ENCODE measurements around the gene EPS15. TPM values are rescaled to one million over a fixed set of nuclear protein-coding genes. Genes with fewer than 3 reads are reported as not detected.
"Not testable (repeated sequence)": the region's sequence is repeated elsewhere in the genome, so short reads cannot be mapped to it uniquely, and the experiment has no call there.

The EPS15 gene
- total and polyA plus RNA-seq, 2 donors from 2014 or later: 17.5 to 91.3 TPM

DNA sequence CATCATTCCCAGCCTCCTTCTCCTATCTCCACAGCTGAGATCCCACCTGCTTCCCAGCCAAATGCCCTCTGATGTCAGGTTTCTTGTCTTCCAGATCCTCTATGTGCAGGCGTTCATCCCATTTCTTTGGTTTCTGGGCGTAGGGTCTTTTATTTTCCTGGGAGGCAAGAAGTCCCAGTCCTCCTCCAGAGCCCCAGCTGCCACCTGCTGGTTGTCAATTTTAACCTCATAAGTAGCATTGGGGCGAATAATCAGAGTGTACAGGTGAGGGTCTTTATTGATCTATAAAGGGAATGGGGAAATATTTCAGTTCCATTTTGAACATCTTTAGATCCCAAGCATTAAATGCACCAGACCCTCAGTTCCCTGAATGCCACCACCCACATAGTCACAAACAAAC, 47.2 kb upstream of the EPS15 start:
- no peaks in the 10 kb centered on the region for H3K36me3 ChIP-seq (ENCODE audit: control insufficient read depth in 2 of 3, insufficient read depth in 3 of 3, low read length in 3 of 3)
- no peaks in the 10 kb centered on the region for H3K27me3 ChIP-seq (ENCODE audit: control insufficient read depth, insufficient read depth, low read length)
- no peak for FAIRE-seq
- H3K9me3 ChIP-seq (ENCODE audit: control insufficient read depth in 2 of 3, insufficient read depth in 1 of 3, low read length in 3 of 3): no peaks in the 10 kb centered on the region
- H3K27ac ChIP-seq (ENCODE audit: low read depth in 2 of 2, low read length in 2 of 2): no peak overlapping the region
- peaks cover 0 to 7% (median 0%) of the 10 kb centered on the region in 3 donors for H3K4me1 ChIP-seq (ENCODE audit: control insufficient read depth in 2 of 3, insufficient read depth in 2 of 3, low read depth in 1 of 3, low read length in 3 of 3)
- H3K9ac ChIP-seq (ENCODE audit: low read length in 3 of 3): no peak overlapping the region
- TF ChIP-seq, protein P1, sequence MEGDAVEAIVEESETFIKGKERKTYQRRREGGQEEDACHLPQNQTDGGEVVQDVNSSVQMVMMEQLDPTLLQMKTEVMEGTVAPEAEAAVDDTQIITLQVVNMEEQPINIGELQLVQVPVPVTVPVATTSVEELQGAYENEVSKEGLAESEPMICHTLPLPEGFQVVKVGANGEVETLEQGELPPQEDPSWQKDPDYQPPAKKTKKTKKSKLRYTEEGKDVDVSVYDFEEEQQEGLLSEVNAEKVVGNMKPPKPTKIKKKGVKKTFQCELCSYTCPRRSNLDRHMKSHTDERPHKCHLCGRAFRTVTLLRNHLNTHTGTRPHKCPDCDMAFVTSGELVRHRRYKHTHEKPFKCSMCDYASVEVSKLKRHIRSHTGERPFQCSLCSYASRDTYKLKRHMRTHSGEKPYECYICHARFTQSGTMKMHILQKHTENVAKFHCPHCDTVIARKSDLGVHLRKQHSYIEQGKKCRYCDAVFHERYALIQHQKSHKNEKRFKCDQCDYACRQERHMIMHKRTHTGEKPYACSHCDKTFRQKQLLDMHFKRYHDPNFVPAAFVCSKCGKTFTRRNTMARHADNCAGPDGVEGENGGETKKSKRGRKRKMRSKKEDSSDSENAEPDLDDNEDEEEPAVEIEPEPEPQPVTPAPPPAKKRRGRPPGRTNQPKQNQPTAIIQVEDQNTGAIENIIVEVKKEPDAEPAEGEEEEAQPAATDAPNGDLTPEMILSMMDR (IDR thresholded peaks at IDR 0.05; ENCODE audit: borderline replicate concordance, extremely low read depth, insufficient read depth): no peak
- no peak for DNase-seq
- H3K4me3 ChIP-seq (ENCODE audit: low read length in 3 of 3): no peak overlapping the region
- intact Hi-C loops (cut with DNase I): no loop called here

DNA sequence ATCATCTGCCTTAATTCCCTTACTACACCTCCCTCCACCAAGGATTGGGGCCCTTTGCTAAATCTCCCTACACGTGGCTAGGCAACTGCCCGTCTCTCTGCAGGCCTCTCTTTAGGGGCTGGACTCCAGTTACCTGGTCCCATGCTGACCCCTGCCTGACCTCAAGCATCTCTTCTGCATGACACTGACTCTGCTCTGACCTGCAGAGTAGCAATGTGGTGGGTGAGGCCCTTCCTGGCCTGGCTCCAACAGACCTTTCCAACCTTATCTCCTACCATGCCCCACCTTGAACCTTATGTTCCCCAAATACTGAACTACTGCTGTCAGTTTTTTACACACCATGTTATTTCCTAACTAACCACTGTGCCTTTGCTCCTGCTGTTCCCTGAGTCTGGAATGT, 45.9 kb upstream of the EPS15 start:
- no peaks in the 10 kb centered on the region for H3K9me3 ChIP-seq (ENCODE audit: control insufficient read depth in 2 of 3, insufficient read depth in 1 of 3, low read length in 3 of 3)
- H3K9ac ChIP-seq (ENCODE audit: low read length in 3 of 3): no peak overlapping the region
- intact Hi-C loops (cut with DNase I): no loop called here
- DNase-seq (no peak), FAIRE-seq (no peak)
- H3K36me3 ChIP-seq (ENCODE audit: control insufficient read depth in 2 of 3, insufficient read depth in 3 of 3, low read length in 3 of 3): no peaks in the 10 kb centered on the region
- TF ChIP-seq, protein P1 (IDR thresholded peaks at IDR 0.05; ENCODE audit: borderline replicate concordance, extremely low read depth, insufficient read depth): no peak
- H3K4me1 ChIP-seq (ENCODE audit: control insufficient read depth in 2 of 3, insufficient read depth in 2 of 3, low read depth in 1 of 3, low read length in 3 of 3): peaks cover 0 to 7% (median 0%) of the 10 kb centered on the region in 3 donors
- H3K27me3 ChIP-seq (ENCODE audit: control insufficient read depth, insufficient read depth, low read length): no peaks in the 10 kb centered on the region
- no peak overlapping the region for H3K4me3 ChIP-seq (ENCODE audit: low read length in 3 of 3)
- no peak overlapping the region for H3K27ac ChIP-seq (ENCODE audit: low read depth in 2 of 2, low read length in 2 of 2)

DNA sequence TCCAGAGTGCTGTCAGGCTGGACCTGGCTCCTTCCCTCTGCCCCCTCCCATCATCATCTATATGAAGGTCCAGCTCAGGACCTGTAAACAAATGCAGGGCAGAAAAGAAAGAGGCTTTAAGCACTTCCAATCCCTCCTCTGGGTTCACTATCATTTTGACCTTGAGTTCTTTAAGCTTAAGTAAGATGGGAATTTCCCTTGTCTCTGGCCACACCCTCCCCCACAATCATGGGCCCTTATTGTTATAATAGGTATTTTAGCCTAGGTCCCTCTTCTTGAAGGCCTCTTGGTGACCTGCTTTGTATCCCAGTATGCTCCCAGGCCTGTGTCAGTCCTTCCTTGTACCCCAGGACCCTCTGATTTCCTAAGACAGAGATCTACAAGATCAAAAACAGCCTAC, 45.1 kb upstream of the EPS15 start:
- Histone ChIP-seq H3K9ac (ENCODE audit: low read length in 3 of 3) (no peak overlapping the region), H3K27ac (ENCODE audit: low read depth in 2 of 2, low read length in 2 of 2) (no peak overlapping the region), H3K4me3 (ENCODE audit: low read length in 3 of 3) (no peak overlapping the region), H3K9me3 (ENCODE audit: control insufficient read depth in 2 of 3, insufficient read depth in 1 of 3, low read length in 3 of 3) (no peaks in the 10 kb centered on the region), H3K4me1 (ENCODE audit: control insufficient read depth in 2 of 3, insufficient read depth in 2 of 3, low read depth in 1 of 3, low read length in 3 of 3) (peaks cover 0 to 4% (median 0%) of the 10 kb centered on the region in 3 donors), H3K27me3 (ENCODE audit: control insufficient read depth, insufficient read depth, low read length) (no peaks in the 10 kb centered on the region), H3K36me3 (ENCODE audit: control insufficient read depth in 2 of 3, insufficient read depth in 3 of 3, low read length in 3 of 3) (no peaks in the 10 kb centered on the region)
- DNase-seq (no peak), FAIRE-seq (no peak)
- TF ChIP-seq, protein P1 (IDR thresholded peaks at IDR 0.05; ENCODE audit: borderline replicate concordance, extremely low read depth, insufficient read depth): no peak
- intact Hi-C loops (cut with DNase I): no loop called here

DNA sequence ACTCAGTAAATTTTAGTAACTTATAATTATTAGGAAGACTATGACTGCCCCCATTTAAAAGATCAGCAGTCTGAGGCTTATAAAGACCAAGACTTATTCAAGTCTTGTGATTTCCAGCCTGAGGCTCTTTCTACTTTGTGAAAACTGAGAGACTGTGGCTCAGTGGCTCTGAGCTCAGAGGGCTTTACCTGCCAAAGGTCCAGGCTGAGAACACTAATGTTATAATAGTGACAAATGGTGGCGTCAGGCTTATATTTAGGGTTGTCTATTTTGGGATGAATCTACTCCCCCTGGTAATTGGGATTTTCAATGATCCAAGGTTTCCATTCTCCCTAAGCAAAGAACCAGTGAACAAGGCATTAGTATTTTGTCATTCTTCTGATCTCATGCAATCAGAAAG, 42.6 kb upstream of the EPS15 start:
- intact Hi-C loops (cut with DNase I): no loop called here
- no peaks in the 10 kb centered on the region for H3K36me3 ChIP-seq (ENCODE audit: control insufficient read depth in 2 of 3, insufficient read depth in 3 of 3, low read length in 3 of 3)
- no peak overlapping the region for H3K4me3 ChIP-seq (ENCODE audit: low read length in 3 of 3)
- H3K9me3 ChIP-seq (ENCODE audit: control insufficient read depth in 2 of 3, insufficient read depth in 1 of 3, low read length in 3 of 3): no peaks in the 10 kb centered on the region
- FAIRE-seq (no peak), DNase-seq (no peak)
- TF ChIP-seq, protein P1 (IDR thresholded peaks at IDR 0.05; ENCODE audit: borderline replicate concordance, extremely low read depth, insufficient read depth): no peak
- H3K4me1 ChIP-seq (ENCODE audit: control insufficient read depth in 2 of 3, insufficient read depth in 2 of 3, low read depth in 1 of 3, low read length in 3 of 3): no peaks in the 10 kb centered on the region
- H3K27ac ChIP-seq (ENCODE audit: low read depth in 2 of 2, low read length in 2 of 2): no peak overlapping the region
- H3K9ac ChIP-seq (ENCODE audit: low read length in 3 of 3): no peak overlapping the region
- no peaks in the 10 kb centered on the region for H3K27me3 ChIP-seq (ENCODE audit: control insufficient read depth, insufficient read depth, low read length)

DNA sequence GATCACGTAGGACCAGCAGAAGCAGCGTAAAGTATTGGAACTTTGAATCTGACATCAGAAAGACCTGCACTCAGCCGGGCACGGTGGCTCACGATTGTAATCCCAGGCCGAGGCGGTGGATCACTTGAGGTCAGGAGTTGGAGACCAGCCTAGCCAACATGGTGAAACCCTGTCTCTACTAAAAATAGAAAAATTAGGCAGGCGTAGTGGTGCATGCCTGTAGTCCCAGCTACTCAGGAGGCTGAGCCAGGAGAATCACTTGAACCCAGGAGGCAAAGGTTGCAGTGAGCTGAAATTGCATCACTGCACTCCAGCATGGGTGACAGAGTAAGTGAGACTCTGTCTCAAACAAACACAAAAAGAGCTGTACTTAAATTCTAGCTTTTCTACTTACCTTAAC, 41.8 kb upstream of the EPS15 start:
- H3K4me1 ChIP-seq (ENCODE audit: control insufficient read depth in 2 of 3, insufficient read depth in 2 of 3, low read depth in 1 of 3, low read length in 3 of 3); H3K27me3 ChIP-seq (ENCODE audit: control insufficient read depth, insufficient read depth, low read length); FAIRE-seq; H3K36me3 ChIP-seq (ENCODE audit: control insufficient read depth in 2 of 3, insufficient read depth in 3 of 3, low read length in 3 of 3); H3K27ac ChIP-seq (ENCODE audit: low read depth in 2 of 2, low read length in 2 of 2); H3K4me3 ChIP-seq (ENCODE audit: low read length in 3 of 3); H3K9me3 ChIP-seq (ENCODE audit: control insufficient read depth in 2 of 3, insufficient read depth in 1 of 3, low read length in 3 of 3); H3K9ac ChIP-seq (ENCODE audit: low read length in 3 of 3); intact Hi-C loops (cut with DNase I); DNase-seq: not testable (repeated sequence)
